CD4-positive, alpha-beta T cell (primary cell): Measurements from ENCODE around the gene LARGE1. TPM values are rescaled to one million over a fixed set of nuclear protein-coding genes. Genes with fewer than 3 reads are reported as not detected.

Source experiments
- ATAC-seq: fragments of 200-7000 bp; cut with Tn5 transposase; one replicate; pipeline ENCODE4 v1.10.0; 2022; ENCODE audit warnings: mild to moderate bottlenecking; ENCODE audit not compliant: poor library complexity
- CTCF ChIA-PET: fragments of 350-600 bp; sonication (Branson Sonifier 250); formaldehyde crosslinking; loops from one replicate; lab custom pipeline; 2021; ENCODE audit warnings: antibody characterized with exemption, inconsistent platforms; lab: Charles Lee
- POLR2A ChIA-PET: fragments of 350-600 bp; sonication (Branson Sonifier 250); formaldehyde crosslinking; loops from one replicate; lab custom pipeline; 2021; ENCODE audit warnings: antibody characterized with exemption, inconsistent platforms; lab: Charles Lee
- DNase-seq, 14 experiments: peaks; one replicate each; pipeline ENCODE4 v3.0.0-alpha.2; 2013 to 2020; ENCODE audit warnings: mixed read lengths in 2 of 14
- H3K27ac ChIP-seq, 2 donors: one replicate each; pipeline versions ENCODE4 v1.5.1 to v1.7.0; 2013; ENCODE audit warnings: low read length in 2 of 2, low read depth in 1 of 2, mild to moderate bottlenecking in 1 of 2
- H3K27me3 ChIP-seq, 2 experiments: 1 replicate in 1 of 2; 2 replicates in 1 of 2; pipeline versions ENCODE4 v1.6.1 to v1.7.0; 2013; ENCODE audit warnings: low read length in 2 of 2, control low read depth in 1 of 2, mild to moderate bottlenecking in 1 of 2, moderate library complexity in 1 of 2; ENCODE audit not compliant: insufficient read depth in 2 of 2, control insufficient read depth in 1 of 2
- H3K36me3 ChIP-seq: one replicate; pipeline ENCODE4 v1.6.1; 2013; ENCODE audit warnings: low read length, control low read depth; ENCODE audit not compliant: insufficient read depth
- H3K4me1 ChIP-seq: one replicate; pipeline ENCODE4 v1.6.1; 2013; ENCODE audit warnings: low read length, control low read depth; ENCODE audit not compliant: insufficient read depth
- H3K4me3 ChIP-seq: one replicate; pipeline ENCODE4 v1.5.1; 2013; ENCODE audit warnings: mild to moderate bottlenecking, low read length, moderate library complexity
- H3K9me3 ChIP-seq, 2 experiments: 1 replicate in 1 of 2; 2 replicates in 1 of 2; pipeline versions ENCODE4 v1.6.1 to v1.7.0; 2013; ENCODE audit warnings: low read length in 2 of 2, mild to moderate bottlenecking in 2 of 2, control low read depth in 1 of 2, moderate library complexity in 1 of 2; ENCODE audit not compliant: control insufficient read depth in 1 of 2, insufficient read depth in 1 of 2
- H3K27ac Mint-ChIP-seq: one replicate; pipeline ENCODE4 v1.8.0; 2020; ENCODE audit warnings: mixed read lengths
- H3K27me3 Mint-ChIP-seq: one replicate; pipeline ENCODE4 v1.8.0; 2021; ENCODE audit warnings: mixed read lengths
- H3K36me3 Mint-ChIP-seq: one replicate; pipeline ENCODE4 v1.8.0; 2021; ENCODE audit warnings: low read depth, mixed read lengths
- H3K4me1 Mint-ChIP-seq: one replicate; pipeline ENCODE4 v1.8.0; 2021; ENCODE audit warnings: low read depth, mixed read lengths
- H3K4me3 Mint-ChIP-seq: one replicate; pipeline ENCODE4 v1.8.0; 2020; ENCODE audit warnings: mild to moderate bottlenecking, mixed read lengths
- H3K9me3 Mint-ChIP-seq: one replicate; pipeline ENCODE4 v1.8.0; 2020; ENCODE audit warnings: mixed read lengths
- CTCF ChIP-seq: fragments of 200-600 bp; IDR thresholded peaks from one replicate; pipeline ENCODE4 v1.8.0; 2022; ENCODE audit warnings: antibody characterized with exemption, mild to moderate bottlenecking
- intact Hi-C, 2 experiments: fragments of 100-400 bp; cut with DNase I in 1 of 2; cut with micrococcal nuclease in 1 of 2; formaldehyde crosslinking; loops; one replicate each; pipeline versions ENCODE4 v1.15.1 to v1.9.0; 2023 to 2025; cut with DNase I, micrococcal nuclease
- total RNA-seq, 174 experiments: library from RNA in 2 of 174; stranded (reverse) in 2 of 174; gene quantifications; one replicate each; pipeline ENCODE4 v1.2.3 and lab custom pipeline; 2021 to 2026

The LARGE1 gene
- total RNA-seq, 2 experiments from 2014 or later, result 0.14 to 0.70 TPM

- no peaks in the 10 kb centered on the region for H3K36me3 Mint-ChIP-seq
- peaks cover 5% of the 10 kb centered on the region for H3K27me3 Mint-ChIP-seq
- Histone ChIP-seq H3K27ac (no peak overlapping the region), H3K27me3 (no peaks in the 10 kb centered on the region), H3K9me3 (peaks cover 0 to 7% of the 10 kb centered on the region in 2 experiments), H3K4me3 (no peak overlapping the region), H3K4me1 (no peaks in the 10 kb centered on the region), H3K36me3 (no peaks in the 10 kb centered on the region)
- DNase-seq (no peak), ATAC-seq (no peak)
- H3K9me3 Mint-ChIP-seq, result no peaks in the 10 kb centered on the region
- no peaks in the 10 kb centered on the region for H3K4me1 Mint-ChIP-seq
- intact Hi-C loops, result no loop called here
- H3K27ac Mint-ChIP-seq, result no peak overlapping the region
- CTCF ChIA-PET, result interaction anchor here (0.6 kb wide), 1 partner anchor 165 kb away, joined by 3 read pairs; no protein-coding TSS in a partner anchor
- POLR2A ChIA-PET, result interaction anchor here (0.6 kb wide), 1 partner anchor 61 kb away, joined by 3 read pairs; no protein-coding TSS in a partner anchor
- H3K4me3 Mint-ChIP-seq, result no peak overlapping the region
- no peak for TF ChIP-seq CTCF
Measured at GRCh38 chr22:33324228-33324627, 596.0 kb downstream of the LARGE1 start.

- no peak overlapping the region for H3K27ac ChIP-seq
- no peak overlapping the region for H3K4me3 Mint-ChIP-seq
- ChIA-PET POLR2A (no interaction called here), CTCF (no interaction called here)
- H3K9me3 Mint-ChIP-seq, result no peaks in the 10 kb centered on the region
- no peaks in the 10 kb centered on the region for H3K4me1 ChIP-seq
- H3K4me3 ChIP-seq, result no peak overlapping the region
- no peaks in the 10 kb centered on the region for H3K27me3 ChIP-seq
- no peaks in the 10 kb centered on the region for H3K4me1 Mint-ChIP-seq
- H3K27ac Mint-ChIP-seq, result no peak overlapping the region
- DNase-seq (no peak), ATAC-seq (no peak)
- H3K36me3 ChIP-seq, result no peaks in the 10 kb centered on the region
- intact Hi-C loops, result no loop called here
- H3K9me3 ChIP-seq, result peaks cover 0 to 5% of the 10 kb centered on the region in 2 experiments
- peaks cover 5% of the 10 kb centered on the region for H3K27me3 Mint-ChIP-seq
- TF ChIP-seq CTCF, result no peak
- no peaks in the 10 kb centered on the region for H3K36me3 Mint-ChIP-seq
Measured at GRCh38 chr22:33321466-33321865, 598.8 kb downstream of the LARGE1 start.

GRCh38 chr22:33315954-33316353 is 604.3 kb downstream of the LARGE1 start:
- Histone ChIP-seq H3K27ac (no peak overlapping the region), H3K4me1 (no peaks in the 10 kb centered on the region), H3K36me3 (no peaks in the 10 kb centered on the region), H3K27me3 (no peaks in the 10 kb centered on the region), H3K4me3 (no peak overlapping the region), H3K9me3 (peaks cover 0 to 14% of the 10 kb centered on the region in 2 experiments)
- intact Hi-C loops, result no loop called here
- no peaks in the 10 kb centered on the region for H3K9me3 Mint-ChIP-seq
- ChIA-PET CTCF (no interaction called here), POLR2A (no interaction called here)
- H3K27me3 Mint-ChIP-seq, result no peaks in the 10 kb centered on the region
- H3K36me3 Mint-ChIP-seq, result no peaks in the 10 kb centered on the region
- no peak for TF ChIP-seq CTCF
- DNase-seq (no peak), ATAC-seq (no peak)
- no peak overlapping the region for H3K4me3 Mint-ChIP-seq
- H3K4me1 Mint-ChIP-seq, result no peaks in the 10 kb centered on the region
- H3K27ac Mint-ChIP-seq, result no peak overlapping the region
